Caco-2 (cell line): ENCODE measurements around the gene SCUBE1. TPM values are rescaled to one million over a fixed set of nuclear protein-coding genes. Genes with fewer than 3 reads are reported as not detected.

Experiments
- BruUV-seq: library from RNA; stranded (reverse); fragments of 400-500 nt; replicated peaks from 2 replicates; lab custom pipeline; 2021; lab: Mats Ljungman, UMichigan
- CTCF ChIA-PET: fragments of 300-600 bp; sonication (Branson Sonifier 250); formaldehyde crosslinking; loops from one replicate; lab custom pipeline; 2022; ENCODE audit warnings: antibody characterized with exemption; lab: Charles Lee
- POLR2A ChIA-PET: fragments of 300-600 bp; sonication (Branson Sonifier 250); formaldehyde crosslinking; loops from one replicate; lab custom pipeline; 2022; ENCODE audit warnings: antibody characterized with exemption; lab: Charles Lee
- DNase-seq, 2 experiments: peaks; one replicate each; pipeline versions ENCODE4 v3.0.0 to v3.0.0-alpha.2; 2020 to 2022
- H3K27me3 ChIP-seq: replicated peaks from 2 replicates; pipeline ENCODE4 v1.6.0; 2011; ENCODE audit warnings: low read length; ENCODE audit not compliant: control insufficient read depth, insufficient read depth
- H3K36me3 ChIP-seq: 2 replicates; pipeline ENCODE4 v1.5.1; 2011; ENCODE audit warnings: low read length; ENCODE audit not compliant: control insufficient read depth, insufficient read depth
- H3K4me1 ChIP-seq: fragments of 250-450 bp; sonication (Bioruptor Pico); 2 replicates; pipeline ENCODE4 v1.5.1; 2020; ENCODE audit warnings: mild to moderate bottlenecking
- H3K4me3 ChIP-seq: 2 replicates; pipeline ENCODE4 v1.5.1; 2011; ENCODE audit warnings: low read depth, mild to moderate bottlenecking, control low read depth, low read length
- H3K9me3 ChIP-seq: fragments of 250-450 bp; sonication (Bioruptor Pico); 2 replicates; pipeline ENCODE4 v1.5.1; 2020; ENCODE audit warnings: mild to moderate bottlenecking, moderate library complexity
- H3K27ac Mint-ChIP-seq: one replicate; pipeline ENCODE4 v1.8.0; 2022; ENCODE audit warnings: mixed read lengths; ENCODE audit not compliant: unreplicated experiment
- H3K27me3 Mint-ChIP-seq: one replicate; pipeline ENCODE4 v1.8.0; 2022; ENCODE audit warnings: mixed read lengths; ENCODE audit not compliant: insufficient read depth, unreplicated experiment
- H3K36me3 Mint-ChIP-seq: one replicate; pipeline ENCODE4 v1.8.0; 2022; ENCODE audit warnings: mild to moderate bottlenecking, mixed read lengths; ENCODE audit not compliant: insufficient read depth, unreplicated experiment
- H3K4me1 Mint-ChIP-seq: one replicate; pipeline ENCODE4 v1.8.0; 2022; ENCODE audit warnings: low read depth, mixed read lengths; ENCODE audit not compliant: unreplicated experiment
- H3K4me3 Mint-ChIP-seq: one replicate; pipeline ENCODE4 v1.8.0; 2022; ENCODE audit warnings: mild to moderate bottlenecking, moderate library complexity, mixed read lengths; ENCODE audit not compliant: unreplicated experiment
- H3K9me3 Mint-ChIP-seq: one replicate; pipeline ENCODE4 v1.8.0; 2022; ENCODE audit warnings: mixed read lengths; ENCODE audit not compliant: unreplicated experiment
- intact Hi-C: fragments of 100-400 bp; cut with micrococcal nuclease; formaldehyde crosslinking; loops from one replicate; pipeline ENCODE4 v1.10.0; 2022; ENCODE audit not compliant: unreplicated experiment
- total RNA-seq: library from RNA; stranded (reverse); gene quantifications from 2 replicates; pipeline ENCODE4 v1.2.3, GENCODE V29; 2022
- TF ChIP-seq, protein P1 (sequence below), 2 experiments: fragments of 200-600 bp in 1 of 2; IDR thresholded peaks; 1 replicate in 1 of 2; 2 replicates in 1 of 2; pipeline versions ENCODE4 v1.5.1 to v1.8.0; 2011 to 2022; ENCODE audit warnings: antibody characterized with exemption in 1 of 2, control low read depth in 1 of 2, inconsistent platforms in 1 of 2, low read depth in 1 of 2, low read length in 1 of 2, mild to moderate bottlenecking in 1 of 2, moderate library complexity in 1 of 2; ENCODE audit not compliant: insufficient read depth in 1 of 2, severe bottlenecking in 1 of 2, unreplicated experiment in 1 of 2

The SCUBE1 gene
- total RNA-seq, 1 experiment from 2014 or later = not detected

DNA sequence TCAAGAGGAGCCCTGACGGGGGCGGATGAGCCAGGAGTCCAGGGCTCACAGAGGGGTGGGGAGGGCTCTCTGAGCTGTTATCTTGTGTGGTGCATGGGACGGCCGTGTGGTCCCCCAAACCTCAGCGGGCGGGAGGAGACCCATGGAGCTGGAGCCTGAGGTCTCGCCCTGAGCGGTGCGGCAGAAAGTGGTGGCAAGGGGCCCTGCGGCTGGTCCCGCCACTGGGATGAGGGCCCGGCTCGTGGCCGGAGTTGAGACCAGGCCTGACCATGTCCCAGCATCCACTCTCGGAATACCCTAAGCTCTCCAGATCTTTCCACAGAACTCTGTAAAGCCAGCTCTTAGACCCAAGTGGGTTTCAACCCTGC, 133.7 kb downstream of the SCUBE1 start:
- POLR2A ChIA-PET = no interaction called here
- no TSS peak for BruUV-seq
- H3K36me3 Mint-ChIP-seq = no peaks in the 10 kb centered on the region

DNA sequence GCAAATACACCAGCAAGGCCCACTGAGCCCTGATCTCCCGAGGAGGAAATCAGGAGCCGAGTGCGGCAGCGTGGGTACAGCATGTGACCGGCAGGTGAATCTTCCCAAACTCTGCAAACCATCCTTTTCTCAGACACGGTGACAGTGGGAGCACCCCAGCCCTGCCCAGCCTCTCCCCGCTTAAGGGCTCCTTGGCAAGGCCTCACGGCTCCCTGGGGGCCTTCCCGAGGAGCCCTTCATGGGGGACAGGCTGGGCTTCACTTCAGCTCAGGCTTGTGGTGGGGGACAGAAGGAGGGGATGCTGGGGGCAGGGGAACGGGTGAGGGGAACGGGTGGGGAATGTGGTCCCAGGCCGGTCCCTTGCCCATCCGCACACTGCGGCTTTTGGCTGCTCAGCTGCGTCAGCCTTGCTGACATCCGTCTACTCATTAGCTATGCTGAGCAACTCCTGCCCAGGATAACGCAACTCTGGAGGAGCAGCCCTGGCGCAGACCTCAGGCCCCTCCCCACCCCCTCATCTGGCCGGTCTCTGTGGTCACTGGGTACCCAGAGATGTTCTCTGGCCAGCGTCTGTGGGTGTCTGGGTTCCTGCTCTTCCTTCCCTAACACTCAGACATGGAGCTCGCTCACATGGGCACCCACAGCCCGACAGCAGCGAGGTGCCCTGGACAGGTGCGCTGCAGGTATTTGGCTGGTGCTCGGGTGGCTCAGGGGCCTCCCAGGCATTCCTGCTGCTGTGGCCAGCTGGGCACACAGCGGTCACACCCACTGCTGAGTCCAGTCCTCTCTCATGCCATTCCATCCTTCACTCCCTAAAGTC, 134.3 kb downstream of the SCUBE1 start:
- Mint-ChIP-seq H3K4me1 (no peaks in the 10 kb centered on the region), H3K27me3 (no peaks in the 10 kb centered on the region), H3K27ac (no peak overlapping the region), H3K4me3 (no peak overlapping the region), H3K9me3 (no peaks in the 10 kb centered on the region), H3K36me3 (no peaks in the 10 kb centered on the region)
- Histone ChIP-seq H3K9me3 (no peaks in the 10 kb centered on the region), H3K4me3 (no peak overlapping the region), H3K4me1 (no peaks in the 10 kb centered on the region), H3K27me3 (no peaks in the 10 kb centered on the region; the same call in 1 of the 2 replicates), H3K36me3 (no peaks in the 10 kb centered on the region)
- no peak for DNase-seq
- intact Hi-C loops = no loop called here
- ChIA-PET CTCF (no interaction called here), POLR2A (no interaction called here)
- no TSS peak for BruUV-seq
- TF ChIP-seq, protein P1, sequence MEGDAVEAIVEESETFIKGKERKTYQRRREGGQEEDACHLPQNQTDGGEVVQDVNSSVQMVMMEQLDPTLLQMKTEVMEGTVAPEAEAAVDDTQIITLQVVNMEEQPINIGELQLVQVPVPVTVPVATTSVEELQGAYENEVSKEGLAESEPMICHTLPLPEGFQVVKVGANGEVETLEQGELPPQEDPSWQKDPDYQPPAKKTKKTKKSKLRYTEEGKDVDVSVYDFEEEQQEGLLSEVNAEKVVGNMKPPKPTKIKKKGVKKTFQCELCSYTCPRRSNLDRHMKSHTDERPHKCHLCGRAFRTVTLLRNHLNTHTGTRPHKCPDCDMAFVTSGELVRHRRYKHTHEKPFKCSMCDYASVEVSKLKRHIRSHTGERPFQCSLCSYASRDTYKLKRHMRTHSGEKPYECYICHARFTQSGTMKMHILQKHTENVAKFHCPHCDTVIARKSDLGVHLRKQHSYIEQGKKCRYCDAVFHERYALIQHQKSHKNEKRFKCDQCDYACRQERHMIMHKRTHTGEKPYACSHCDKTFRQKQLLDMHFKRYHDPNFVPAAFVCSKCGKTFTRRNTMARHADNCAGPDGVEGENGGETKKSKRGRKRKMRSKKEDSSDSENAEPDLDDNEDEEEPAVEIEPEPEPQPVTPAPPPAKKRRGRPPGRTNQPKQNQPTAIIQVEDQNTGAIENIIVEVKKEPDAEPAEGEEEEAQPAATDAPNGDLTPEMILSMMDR (IDR thresholded peaks at IDR 0.05; ENCODE audit: insufficient read depth in 1 of 2, low read depth in 1 of 2, low read length in 1 of 2, severe bottlenecking in 1 of 2, unreplicated experiment in 1 of 2) = no peak

More for the DNA sequence above, 133.7 kb downstream of the SCUBE1 start:
- no peaks in the 10 kb centered on the region for H3K4me1 Mint-ChIP-seq
- Histone ChIP-seq H3K9me3 (no peaks in the 10 kb centered on the region), H3K4me1 (no peaks in the 10 kb centered on the region), H3K4me3 (no peak overlapping the region), H3K27me3 (no peaks in the 10 kb centered on the region; the same call in 1 of the 2 replicates), H3K36me3 (no peaks in the 10 kb centered on the region)
- intact Hi-C loops = no loop called here
- H3K27ac Mint-ChIP-seq = no peak overlapping the region
- TF ChIP-seq, protein P1 (IDR thresholded peaks at IDR 0.05; ENCODE audit: insufficient read depth in 1 of 2, low read depth in 1 of 2, low read length in 1 of 2, severe bottlenecking in 1 of 2, unreplicated experiment in 1 of 2) = no peak
- H3K27me3 Mint-ChIP-seq = no peaks in the 10 kb centered on the region
- DNase-seq = no peak
- H3K4me3 Mint-ChIP-seq = no peak overlapping the region
- H3K9me3 Mint-ChIP-seq = no peaks in the 10 kb centered on the region
- CTCF ChIA-PET = no interaction called here

GRCh38 chr22:43207849-43208702, 135.1 kb downstream of the SCUBE1 start:
- Mint-ChIP-seq H3K4me3 (no peak overlapping the region), H3K36me3 (no peaks in the 10 kb centered on the region), H3K9me3 (no peaks in the 10 kb centered on the region), H3K27ac (no peak overlapping the region), H3K27me3 (no peaks in the 10 kb centered on the region), H3K4me1 (no peaks in the 10 kb centered on the region)
- Histone ChIP-seq H3K36me3 (no peaks in the 10 kb centered on the region), H3K4me1 (no peaks in the 10 kb centered on the region), H3K27me3 (no peaks in the 10 kb centered on the region; the same call in 1 of the 2 replicates), H3K9me3 (no peaks in the 10 kb centered on the region), H3K4me3 (no peak overlapping the region)
- no peak for DNase-seq
- ChIA-PET CTCF (no interaction called here), POLR2A (no interaction called here)
- BruUV-seq = no TSS peak
- TF ChIP-seq, protein P1 (IDR thresholded peaks at IDR 0.05; ENCODE audit: insufficient read depth in 1 of 2, low read depth in 1 of 2, low read length in 1 of 2, severe bottlenecking in 1 of 2, unreplicated experiment in 1 of 2) = no peak
- intact Hi-C loops = no loop called here
